IPS-NIHi11 (cell line): ENCODE data around the gene DNASE2.

Source experiments
- DNase-seq: peaks from one replicate; pipeline ENCODE4 v3.0.0; 2012; ENCODE audit warnings: mixed read lengths, low spot score

The DNASE2 gene

DNA sequence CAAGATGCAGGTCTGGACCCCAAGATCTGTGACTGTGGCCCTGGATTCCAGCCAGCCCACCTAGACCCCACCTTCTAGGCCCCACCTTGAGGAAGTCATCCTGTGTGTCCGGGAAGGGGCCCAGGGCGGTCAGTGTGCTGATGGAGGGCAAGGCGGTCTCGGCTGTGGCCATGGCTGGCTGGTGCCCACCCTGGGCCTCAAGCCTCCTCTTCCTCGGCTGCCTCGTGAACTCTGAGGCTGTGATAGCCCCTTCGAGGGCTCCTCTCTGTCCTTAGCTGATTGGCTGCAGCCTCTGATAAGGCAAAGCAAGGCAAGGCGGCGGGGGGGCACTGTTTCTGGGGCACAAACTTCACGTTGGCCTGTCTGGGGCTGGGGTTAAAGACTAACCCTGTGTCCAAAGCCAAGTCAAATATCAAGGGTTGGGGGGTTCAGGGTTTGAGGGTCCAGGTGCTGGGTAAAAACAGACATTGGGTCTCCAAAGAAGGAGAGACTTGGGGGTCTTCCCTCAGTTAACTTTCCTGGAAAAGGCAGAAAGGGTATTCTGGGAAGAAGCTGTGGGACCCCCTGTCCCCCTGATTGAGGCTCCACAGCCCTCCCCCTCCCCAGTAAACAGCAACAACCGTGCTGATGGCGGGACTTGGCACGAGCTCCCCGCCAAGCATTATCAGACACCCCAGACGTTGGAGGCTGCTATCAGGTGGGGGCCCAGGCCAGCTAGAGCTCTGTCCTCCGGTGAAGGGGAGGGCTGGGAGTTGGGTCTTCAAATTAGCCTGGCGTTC, 5.9 kb upstream of the DNASE2 start, which contains the start of gene KLF1:
Gene KLF1, minus strand, starts transcription at position 233 of the 779 bp plus-strand sequence. Its CDS starts 61 bp downstream, at position 172.
- DNase-seq = no peak

DNA sequence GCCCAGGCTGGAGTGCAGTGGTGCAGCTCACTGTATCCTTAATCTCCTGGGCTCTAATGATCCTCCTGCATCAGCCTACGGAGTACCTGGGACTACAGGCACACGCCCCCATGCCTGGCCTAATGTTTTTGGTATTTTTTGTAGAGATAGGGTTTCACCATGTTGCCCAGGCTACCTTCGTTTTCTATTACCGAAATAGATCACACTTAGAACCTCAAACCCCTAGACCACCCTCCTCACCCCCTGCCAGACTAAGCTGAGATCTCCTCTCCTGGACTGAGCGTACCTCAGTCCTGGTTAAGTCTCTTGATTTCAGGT, 5.4 kb upstream of the DNASE2 start:
- no peak for DNase-seq

DNA sequence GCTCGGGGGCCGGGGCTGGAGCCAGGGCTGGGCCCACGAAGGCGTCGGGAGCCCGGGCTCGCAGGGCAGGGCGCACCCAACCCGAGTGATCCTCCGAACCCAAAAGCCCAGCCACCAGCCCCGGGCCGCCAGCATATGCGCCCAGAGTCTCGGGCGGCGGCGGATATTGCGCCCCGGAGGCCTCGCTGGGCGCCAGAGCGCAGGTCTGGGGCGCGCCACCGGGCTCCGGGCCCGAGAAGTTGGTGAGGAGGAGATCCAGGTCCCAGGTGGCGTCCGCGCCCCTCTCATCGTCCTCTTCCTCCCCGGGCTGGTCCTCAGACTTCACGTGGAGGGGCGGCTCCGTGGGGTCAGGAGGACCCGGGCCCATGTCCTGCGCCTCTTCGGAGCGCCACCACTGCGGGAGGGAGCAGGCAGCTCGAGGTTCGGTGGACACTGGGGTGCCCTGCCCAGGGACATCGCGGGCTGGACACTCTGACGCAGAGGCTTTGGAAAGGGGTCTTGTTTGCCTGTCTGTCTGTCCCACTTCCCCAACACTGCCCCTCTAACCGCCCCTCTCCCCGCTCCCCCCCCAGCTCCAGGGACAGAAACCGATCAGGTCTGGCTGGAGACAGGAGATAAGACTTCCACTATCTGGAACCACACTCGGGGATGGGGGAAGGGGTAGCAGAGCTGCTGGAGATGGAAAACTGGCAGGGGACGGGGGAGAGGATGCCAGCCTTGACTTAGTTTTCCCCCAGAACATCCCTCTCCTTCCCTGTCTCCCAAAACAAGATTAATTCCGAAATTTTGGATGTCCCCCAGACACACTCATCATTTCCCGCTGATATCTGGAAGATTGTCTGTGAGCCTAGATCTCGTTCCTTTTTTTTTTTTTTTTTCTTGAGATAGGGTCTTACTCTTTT, 4.8 kb upstream of the DNASE2 start:
- no peak for DNase-seq

DNA sequence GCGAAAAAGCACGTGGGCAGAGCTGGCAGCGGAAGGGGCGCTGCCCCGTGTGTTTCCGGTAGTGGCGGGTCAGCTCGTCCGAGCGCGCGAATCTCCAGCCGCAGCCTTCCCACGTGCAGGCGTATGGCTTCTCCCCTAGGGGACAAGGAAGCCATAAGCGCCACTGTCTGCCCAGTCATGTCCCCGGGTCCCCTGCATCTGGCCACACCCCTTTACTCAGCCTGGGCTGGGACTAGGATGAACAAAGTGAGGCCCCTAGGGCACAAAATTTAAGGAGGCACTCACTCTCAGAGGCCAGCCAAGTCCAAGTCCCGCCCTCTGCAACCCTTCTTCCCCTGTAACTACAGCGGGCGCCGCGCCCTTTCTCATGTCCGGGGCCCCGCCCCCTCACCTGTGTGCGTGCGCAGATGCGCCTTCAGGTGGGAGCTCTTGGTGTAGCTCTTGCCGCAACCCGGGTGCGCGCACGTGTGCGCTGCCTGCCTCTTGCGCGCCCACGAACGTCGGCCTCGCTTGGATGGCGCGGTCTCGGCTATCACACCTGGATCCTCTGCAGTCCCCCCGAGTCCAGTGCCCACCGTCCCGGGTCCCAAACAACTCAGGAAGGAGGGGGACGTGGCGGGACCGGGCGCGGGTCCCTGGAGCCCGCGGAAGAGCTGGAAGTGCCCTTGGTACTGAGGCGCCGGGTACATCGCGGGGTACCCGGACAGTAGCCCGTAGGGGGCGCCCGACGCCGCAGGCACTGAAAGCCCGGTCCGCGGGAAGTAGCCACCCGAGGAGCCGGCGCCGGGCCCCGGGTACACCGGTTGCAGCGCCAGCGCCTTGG, 3.9 kb upstream of the DNASE2 start:
- DNase-seq = peak; percentile 83

DNA sequence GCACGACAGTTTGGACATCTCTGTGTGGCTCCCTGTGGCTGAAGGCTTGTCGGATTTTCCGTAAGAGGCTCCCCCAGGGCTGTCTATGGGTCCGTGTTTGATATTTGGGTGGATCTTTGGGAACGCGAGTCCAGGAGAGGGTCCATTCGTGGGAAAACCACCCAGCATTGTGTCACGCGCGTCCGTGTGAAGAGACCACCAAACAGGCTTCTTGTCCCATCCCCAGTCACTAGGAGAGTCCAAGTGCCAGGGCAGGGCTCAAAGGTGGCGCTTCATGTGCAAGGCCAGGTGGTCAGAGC, 3.3 kb upstream of the DNASE2 start:
- DNase-seq = no peak

DNA sequence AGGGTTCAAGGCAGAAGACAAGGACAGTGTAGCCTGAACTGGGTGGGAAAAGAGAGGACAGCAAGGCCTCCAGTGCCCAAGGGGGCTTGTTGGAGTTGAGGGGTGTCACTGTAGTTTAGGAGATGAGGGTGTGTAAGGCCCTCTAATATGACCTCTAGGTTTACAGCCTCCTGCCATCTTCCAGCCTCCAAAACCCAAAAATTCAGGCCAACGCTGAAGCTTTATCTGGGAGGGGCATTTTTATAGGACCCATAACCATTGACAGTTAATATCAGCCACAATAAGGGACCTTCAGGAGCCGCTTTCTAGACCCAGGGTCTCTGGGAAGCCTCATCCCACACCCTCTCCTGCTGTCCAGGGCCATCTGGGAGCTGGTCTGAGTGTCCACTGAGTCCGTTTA, 3.0 kb upstream of the DNASE2 start:
- DNase-seq = no peak

DNA sequence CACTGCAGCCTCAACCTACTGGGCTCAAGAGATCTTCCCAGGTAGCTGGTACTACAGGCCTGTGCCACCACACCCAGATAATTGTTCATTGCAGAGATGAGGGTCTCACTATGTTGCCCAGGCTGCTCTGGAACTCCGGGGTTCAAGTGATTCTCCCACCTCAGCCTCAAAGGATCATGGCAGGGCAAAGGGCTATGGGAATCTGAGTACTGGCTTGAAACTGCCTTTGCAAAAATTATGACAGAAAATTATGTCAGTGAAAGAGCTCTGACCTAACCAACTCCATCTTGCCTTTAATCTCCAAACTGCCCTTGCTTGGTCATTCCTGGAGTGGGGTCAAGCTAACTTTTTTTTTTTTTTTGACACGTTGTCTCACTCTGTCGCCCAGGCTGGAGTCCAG, 1.3 kb upstream of the DNASE2 start:
- no peak for DNase-seq

DNA sequence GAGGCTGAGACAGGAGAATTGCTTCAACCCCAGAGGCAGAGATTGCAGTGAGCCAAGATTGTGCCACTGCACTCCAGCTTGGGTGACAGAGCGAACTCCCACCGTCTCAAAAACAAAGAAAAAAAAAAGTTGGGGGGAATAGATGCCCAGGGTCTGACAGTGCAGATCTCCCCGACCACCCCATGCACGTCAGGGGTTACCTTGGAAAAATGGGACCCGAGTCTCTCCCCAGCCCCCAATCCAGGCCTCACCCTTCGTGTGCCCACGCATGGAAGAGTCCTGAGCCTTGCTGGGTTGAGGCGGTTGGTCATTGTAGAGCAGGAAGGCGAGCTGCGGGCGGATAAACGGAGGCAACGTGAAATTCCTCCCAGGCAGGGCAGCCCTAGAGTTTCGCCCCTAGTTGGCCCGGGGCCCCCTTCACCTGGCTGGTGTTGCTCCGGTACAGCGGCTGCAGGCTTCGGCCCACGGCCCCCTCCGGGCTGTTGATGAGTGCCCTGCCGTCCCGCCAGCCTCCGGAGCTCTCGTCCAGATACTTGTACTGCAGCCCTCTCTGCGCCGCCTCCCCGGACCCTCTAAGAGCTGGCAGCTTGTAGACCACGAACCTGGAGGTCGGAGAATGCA, 588 bp downstream of the DNASE2 start:
- DNase-seq = peak; percentile 60

DNA sequence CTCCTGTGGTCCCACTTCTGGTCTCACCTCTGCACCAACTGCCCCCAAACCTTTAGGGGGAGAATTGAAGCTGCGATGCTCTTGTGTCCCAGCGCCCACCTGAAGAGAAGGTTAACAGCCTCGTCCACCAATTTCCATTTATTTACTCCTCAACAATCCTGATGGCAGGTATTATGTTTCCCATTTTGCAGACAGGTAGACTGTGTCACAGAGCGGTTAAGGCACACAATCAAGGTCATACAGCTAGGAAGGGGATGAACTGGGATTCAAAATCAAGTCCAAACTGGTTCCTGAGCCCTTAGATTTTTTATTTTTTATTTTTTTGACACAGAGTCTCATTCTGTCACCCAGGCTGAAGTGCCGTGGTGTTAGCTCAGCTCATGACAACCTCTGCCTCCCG, 6.2 kb downstream of the DNASE2 start:
- no peak for DNase-seq

DNA sequence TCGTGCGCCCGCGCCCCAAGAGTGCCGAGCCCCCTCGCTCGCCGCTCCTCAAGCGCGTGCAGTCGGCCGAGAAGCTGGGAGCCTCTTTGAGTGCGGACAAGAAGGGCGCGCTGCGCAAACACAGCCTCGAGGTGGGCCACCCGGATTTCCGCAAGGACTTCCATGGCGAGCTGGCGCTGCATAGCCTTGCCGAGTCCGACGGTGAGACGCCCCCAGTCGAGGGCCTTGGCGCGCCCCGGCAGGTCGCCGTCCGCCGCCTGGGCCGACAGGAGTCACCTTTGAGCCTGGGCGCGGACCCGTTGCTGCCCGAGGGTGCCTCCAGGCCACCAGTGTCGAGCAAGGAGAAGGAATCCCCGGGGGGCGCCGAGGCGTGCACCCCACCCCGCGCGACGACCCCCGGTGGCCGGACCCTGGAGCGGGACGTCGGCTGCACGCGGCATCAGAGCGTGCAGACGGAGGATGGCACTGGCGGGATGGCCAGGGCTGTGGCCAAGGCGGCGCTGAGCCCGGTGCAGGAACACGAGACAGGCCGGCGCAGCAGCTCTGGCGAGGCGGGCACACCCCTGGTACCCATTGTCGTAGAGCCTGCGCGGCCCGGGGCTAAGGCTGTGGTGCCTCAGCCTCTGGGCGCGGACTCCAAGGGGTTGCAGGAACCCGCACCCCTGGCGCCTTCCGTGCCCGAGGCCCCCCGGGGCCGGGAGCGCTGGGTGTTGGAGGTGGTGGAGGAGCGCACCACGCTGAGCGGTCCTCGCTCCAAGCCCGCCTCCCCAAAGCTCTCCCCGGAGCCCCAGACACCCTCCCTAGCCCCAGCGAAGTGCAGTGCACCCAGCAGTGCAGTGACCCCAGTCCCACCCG, 7.1 kb downstream of the DNASE2 start:
- DNase-seq = no peak

DNA sequence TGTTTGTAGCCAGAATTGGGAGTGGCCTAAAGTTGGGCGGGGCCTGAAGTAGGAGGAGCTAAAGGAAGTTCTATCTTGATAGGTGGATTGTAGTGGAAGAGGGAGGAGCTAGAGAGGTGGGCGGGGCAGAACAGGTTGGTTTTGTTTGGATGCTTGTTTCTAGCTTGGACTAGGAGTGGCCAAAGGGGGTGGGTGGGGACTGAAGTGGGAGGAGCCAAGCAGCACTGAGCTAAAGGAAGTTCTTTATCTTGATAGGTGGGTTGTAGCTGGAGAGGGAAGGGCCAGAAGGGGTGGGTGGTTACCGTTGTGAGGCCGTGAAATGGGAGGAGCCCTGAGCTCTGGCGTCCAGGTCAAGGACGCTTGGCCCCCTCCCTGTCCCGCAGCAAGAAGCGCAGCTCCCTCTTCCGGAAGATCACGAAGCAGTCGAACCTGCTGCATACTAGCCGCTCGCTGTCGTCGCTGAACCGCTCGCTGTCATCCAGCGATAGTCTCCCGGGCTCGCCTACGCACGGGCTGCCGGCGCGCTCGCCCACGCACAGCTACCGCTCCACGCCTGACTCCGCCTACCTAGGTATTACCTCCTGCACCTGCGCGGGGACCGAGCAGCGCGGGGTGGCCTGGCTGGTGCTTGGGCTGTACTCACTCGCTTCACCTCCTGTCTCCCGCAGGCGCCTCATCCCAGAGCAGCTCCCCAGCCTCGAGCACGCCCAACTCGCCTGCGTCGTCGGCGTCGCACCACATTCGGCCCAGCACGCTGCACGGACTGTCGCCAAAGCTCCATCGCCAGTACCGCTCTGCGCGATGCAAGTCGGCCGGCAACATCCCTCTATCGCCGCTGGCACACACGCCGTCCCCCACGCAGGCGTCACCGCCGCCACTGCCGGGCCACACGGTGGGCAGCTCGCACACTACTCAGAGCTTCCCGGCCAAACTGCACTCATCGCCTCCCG, 8.0 kb downstream of the DNASE2 start:
- peak; percentile 67 for DNase-seq

DNA sequence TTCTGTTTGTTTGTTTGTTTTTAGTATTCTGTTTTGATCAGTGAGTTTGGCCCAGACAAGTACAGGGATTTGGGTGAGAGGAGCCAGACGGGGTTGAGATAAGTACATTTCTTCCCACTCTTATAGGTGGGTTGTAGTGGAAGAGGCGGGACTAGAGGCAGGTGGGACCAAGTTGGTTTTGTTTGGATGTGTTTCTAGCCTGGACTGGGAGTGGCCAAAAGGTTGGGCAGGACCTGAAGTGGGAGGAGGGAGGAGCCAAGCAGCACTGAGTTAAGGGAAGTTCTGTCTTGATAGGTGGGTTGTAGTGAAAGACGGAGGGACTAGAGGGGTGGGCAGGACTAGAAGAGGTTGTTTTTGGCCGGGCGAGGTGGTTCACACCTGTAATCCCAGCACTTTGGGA, 9.0 kb downstream of the DNASE2 start:
- DNase-seq = peak; percentile 15

DNA sequence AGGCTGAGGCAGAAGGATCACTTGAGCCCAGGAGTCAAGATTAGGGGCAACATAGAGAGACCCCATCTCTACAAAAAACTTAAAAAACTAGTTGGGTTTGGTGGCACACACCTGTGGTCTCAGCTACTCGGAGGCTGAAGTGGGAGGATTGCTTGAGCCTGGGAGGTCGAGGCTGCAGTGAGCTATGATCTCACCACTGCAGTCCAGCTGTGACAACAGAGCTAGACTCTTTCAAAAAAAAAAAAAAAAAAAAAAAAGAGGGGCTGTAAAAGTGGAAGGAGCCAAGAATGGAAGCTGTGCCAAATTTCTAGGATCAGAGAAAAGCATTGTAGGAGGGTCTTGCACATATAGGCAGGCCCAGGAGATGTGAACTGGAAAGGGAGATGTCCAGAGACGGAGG, 9.6 kb downstream of the DNASE2 start:
- DNase-seq = no peak

DNA sequence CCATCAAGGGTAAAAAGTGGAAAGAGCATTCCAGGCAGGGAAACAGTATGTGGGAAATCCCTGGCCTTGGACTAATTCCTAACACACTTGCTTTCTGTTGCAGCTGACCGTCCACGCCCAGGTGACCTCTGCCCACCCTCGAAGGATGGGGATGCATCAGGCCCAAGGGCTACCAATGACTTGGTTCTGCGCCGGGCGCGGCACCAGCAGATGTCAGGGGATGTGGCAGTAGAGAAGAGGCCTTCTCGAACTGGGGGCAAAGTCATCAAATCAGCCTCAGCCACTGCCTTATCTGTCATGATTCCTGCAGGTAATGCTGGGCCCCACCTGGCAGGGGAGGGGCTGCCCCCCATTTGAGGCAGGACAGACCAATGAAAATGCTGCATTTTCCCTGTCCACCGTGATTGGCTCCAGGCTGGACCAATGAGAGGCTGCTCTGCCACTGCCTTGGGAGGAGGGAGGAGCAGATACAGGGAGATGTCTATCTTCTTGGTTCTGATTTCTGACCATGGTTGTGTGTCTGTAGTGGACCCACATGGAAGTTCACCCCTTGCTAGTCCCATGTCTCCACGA, 12.6 kb downstream of the DNASE2 start:
- DNase-seq = peak; percentile 85

DNA sequence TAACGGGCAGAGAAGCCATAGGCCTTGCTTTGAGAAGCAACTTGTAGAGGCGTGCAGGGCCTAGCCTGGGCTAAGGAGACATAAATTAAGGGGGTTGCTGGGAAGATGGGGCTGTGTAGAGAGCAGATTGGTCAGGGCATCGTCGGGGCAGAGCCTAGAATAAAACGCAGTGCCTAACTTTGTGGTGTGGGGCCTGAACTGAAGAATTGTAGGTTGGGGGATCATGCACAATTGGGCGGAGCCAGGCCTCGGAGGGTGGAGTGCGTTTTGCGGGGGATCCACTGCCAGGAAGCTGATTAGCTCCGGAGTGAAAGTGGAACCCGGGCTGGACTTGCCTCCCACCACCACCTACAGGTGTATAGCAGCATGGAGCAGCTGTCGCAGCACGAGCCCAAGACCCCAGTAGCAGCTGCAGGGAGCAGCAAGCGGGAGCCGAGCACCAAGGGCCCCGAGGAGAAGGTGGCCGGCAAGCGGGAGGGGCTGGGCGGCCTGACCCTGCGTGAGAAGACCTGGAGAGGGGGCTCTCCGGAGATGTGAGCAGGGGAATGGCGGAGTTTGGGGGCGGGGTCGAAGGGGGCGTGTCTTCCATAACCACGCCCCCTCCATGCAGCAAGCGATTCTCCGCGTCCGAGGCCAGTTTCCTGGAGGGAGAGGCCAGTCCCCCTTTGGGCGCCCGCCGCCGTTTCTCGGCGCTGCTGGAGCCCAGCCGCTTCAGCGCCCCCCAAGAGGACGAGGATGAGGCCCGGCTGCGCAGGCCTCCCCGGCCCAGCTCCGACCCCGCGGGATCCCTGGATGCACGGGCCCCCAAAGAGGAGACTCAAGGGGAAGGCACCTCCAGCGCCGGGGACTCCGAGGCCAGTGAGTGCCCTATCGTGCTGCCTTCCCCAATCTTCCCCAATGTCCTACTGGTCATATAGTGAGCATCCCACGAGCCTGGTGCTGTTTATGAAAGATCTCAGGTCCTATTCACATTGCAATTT, 13.8 kb downstream of the DNASE2 start:
- peak; percentile 96 for DNase-seq

DNA sequence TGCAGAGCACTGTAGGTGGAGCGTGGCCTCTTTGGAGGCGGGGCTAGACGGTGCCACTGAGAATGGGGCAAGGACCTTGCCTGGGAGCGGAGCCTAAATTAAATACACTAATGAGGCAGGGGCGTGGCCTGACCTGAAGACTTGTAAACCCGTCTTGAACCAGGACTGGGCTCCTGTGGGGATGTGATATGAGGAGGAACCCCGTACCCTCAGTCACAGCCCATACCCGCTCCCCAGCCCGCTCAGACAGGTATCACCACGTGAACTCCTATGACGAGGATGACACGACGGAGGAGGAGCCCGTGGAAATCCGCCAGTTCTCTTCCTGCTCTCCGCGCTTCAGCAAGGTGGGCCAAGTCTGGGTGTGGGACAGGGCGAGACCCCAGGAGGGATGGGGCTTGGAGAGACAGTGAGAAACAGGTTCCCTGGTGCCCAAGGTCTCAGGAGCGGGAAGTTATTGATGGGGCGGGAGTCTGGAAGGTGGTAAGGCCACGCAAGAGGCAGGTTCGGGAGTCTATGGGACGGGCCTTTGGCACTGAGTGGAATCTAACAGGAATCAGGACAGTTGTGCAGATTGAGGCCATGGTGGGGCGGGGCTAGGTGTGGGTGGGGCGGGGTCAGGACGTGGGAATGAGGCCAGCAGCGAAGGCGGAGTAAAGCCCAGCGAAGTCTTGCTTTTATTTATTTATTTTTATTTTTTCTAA, 14.7 kb downstream of the DNASE2 start:
- no peak for DNase-seq

DNA sequence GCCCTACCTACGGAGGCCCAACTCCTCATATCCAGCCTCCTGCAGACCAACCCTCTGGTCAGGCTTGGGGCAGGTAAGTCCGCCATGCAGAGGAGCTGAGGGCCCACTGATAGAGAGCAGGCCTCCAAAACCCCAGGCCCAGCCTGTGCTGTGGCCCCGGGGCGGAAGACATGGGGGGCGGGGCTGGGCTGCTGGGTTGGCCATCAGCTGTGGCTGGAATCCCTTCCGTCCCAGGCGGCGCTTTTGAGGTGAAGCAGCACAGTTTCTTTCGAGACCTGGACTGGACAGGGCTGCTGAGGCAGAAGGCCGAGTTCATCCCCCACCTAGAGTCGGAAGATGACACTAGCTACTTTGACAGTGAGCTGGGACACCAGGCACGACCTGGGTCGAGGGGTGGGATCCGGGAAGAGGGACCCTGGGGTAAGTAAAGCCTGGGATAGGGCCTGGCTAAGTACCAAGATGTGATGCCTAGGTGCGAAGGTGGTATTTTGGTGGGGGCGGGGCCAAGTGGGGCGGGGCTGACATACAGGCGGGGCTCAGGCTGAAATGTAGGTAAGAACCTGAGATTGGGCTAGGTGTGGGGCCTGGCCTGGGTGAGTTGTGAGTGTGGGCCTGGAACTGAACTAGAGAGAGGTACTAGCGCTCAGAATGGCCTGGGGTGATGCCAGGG, 15.4 kb downstream of the DNASE2 start:
- DNase-seq = no peak
